Fibroblast of mammary gland (primary cell): ENCODE measurements around the gene STK38L.

Experiments used
- DNase-seq: peaks from one replicate; pipeline ENCODE4 v3.0.0-alpha.2; 2010; ENCODE audit warnings: low read depth
- H3K4me3 ChIP-seq: 2 replicates; pipeline ENCODE4 v1.5.1; 2011; ENCODE audit warnings: low read depth, mild to moderate bottlenecking, low read length, moderate library complexity; ENCODE audit not compliant: control insufficient read depth
- CTCF ChIP-seq: conservative IDR thresholded peaks from 2 replicates; pipeline ENCODE4 v1.5.1; 2011; ENCODE audit warnings: low read depth, low read length, inconsistent platforms; ENCODE audit not compliant: control insufficient read depth, insufficient read depth

The STK38L gene

GRCh38 chr12:27213830-27214787, 30.0 kb upstream of the STK38L start:
- no peak for DNase-seq
- H3K4me3 ChIP-seq: no peak overlapping the region
- TF ChIP-seq CTCF: no peak

- DNase-seq: no peak
- H3K4me3 ChIP-seq: no peak overlapping the region
- no peak for TF ChIP-seq CTCF
Observed at GRCh38 chr12:27217590-27217989, 26.5 kb upstream of the STK38L start.

GRCh38 chr12:27219693-27220054, 24.4 kb upstream of the STK38L start:
- no peak overlapping the region for H3K4me3 ChIP-seq
- no peak for DNase-seq
- no peak for TF ChIP-seq CTCF

GRCh38 chr12:27220055-27220987, 23.8 kb upstream of the STK38L start:
- TF ChIP-seq CTCF: no peak
- no peak overlapping the region for H3K4me3 ChIP-seq

GRCh38 chr12:27220988-27221345, 23.1 kb upstream of the STK38L start:
- no peak for TF ChIP-seq CTCF
- H3K4me3 ChIP-seq: no peak overlapping the region
- DNase-seq: no peak

More at GRCh38 chr12:27220055-27220987, 23.8 kb upstream of the STK38L start:
- peak; percentile 36 for DNase-seq

GRCh38 chr12:27221625-27222387, 22.3 kb upstream of the STK38L start:
- no peak for TF ChIP-seq CTCF
- H3K4me3 ChIP-seq: no peak overlapping the region
- no peak for DNase-seq
